PC-3 (cell line): ENCODE data around the gene UBE3A.

ENCODE experiments used
- CTCF ChIP-seq: fragments of 300-600 bp; sonication (generic); conservative IDR thresholded peaks from 2 replicates; pipeline ENCODE4 v1.5.1; 2017; ENCODE audit warnings: antibody characterized with exemption, low read depth, mild to moderate bottlenecking, low read length
- EZH2 ChIP-seq: fragments of 300-600 bp; sonication (generic); IDR thresholded peaks from one replicate; pipeline ENCODE4 v1.6.1; 2017; ENCODE audit warnings: antibody characterized with exemption, mild to moderate bottlenecking, low read length; ENCODE audit not compliant: unreplicated experiment
- EZH2phosphoT487 ChIP-seq: fragments of 300-600 bp; sonication (generic); IDR thresholded peaks from 2 replicates; pipeline ENCODE4 v1.6.1; 2018; ENCODE audit warnings: mild to moderate bottlenecking, antibody characterized with exemption, low read length, borderline replicate concordance

DNA sequence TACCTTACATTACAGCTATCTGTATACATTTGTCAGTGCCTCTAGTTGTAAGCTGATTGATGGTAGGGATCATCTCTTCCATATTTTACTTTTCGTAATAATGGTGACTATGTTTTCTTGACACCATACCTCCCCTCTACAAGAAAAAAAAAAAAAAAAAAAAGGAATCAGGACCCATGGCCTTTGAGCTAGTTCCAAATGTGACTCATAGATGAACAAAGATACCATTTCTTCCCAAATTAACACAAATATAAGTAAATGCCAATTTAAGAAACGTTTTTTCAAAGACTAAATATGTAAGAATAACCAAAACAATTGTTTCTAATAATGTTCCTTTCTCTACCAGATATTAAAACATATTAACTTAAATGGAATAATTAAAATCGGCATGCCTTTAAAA is 23.1 kb downstream of the UBE3A start:
- no peak for TF ChIP-seq EZH2phosphoT487
- no peak for TF ChIP-seq CTCF
- no peak for TF ChIP-seq EZH2
